GM19328 (cell line): ENCODE measurements around the gene FAM209A.
"Not testable (repeated sequence)": the region's sequence is repeated elsewhere in the genome, so short reads cannot be mapped to it uniquely, and the experiment has no call there.

Experiments
- ATAC-seq: cut with Tn5 transposase; IDR thresholded peaks from one replicate; pipeline ENCODE4 v1.9.1; 2021; ENCODE audit warnings: mild to moderate bottlenecking, moderate library complexity; ENCODE audit not compliant: unreplicated experiment

The FAM209A gene

GRCh38 chr20:56537997-56538396, 13.5 kb downstream of the FAM209A start:
- no peak for ATAC-seq

- ATAC-seq = no peak
These were observed 15.9 kb downstream of the FAM209A start for GRCh38 chr20:56540415-56540814.

- no peak for ATAC-seq
These were observed 18.0 kb downstream of the FAM209A start for GRCh38 chr20:56542489-56543030.

- ATAC-seq = no peak
These were observed 27.0 kb downstream of the FAM209A start for GRCh38 chr20:56551571-56551970.

- ATAC-seq = no peak
These were observed 28.5 kb downstream of the FAM209A start for GRCh38 chr20:56552911-56553629.

- ATAC-seq = peak; percentile 71
These were observed 30.3 kb downstream of the FAM209A start for GRCh38 chr20:56554869-56555268.

GRCh38 chr20:56558968-56559367, 34.4 kb downstream of the FAM209A start:
- no peak for ATAC-seq

GRCh38 chr20:56564526-56564925, 40.0 kb downstream of the FAM209A start:
- not testable (repeated sequence) for ATAC-seq

GRCh38 chr20:56565511-56565910, 41.0 kb downstream of the FAM209A start:
- ATAC-seq = no peak

- no peak for ATAC-seq
These were observed 42.1 kb downstream of the FAM209A start for GRCh38 chr20:56566621-56567020.

GRCh38 chr20:56570832-56571231, 46.3 kb downstream of the FAM209A start:
- no peak for ATAC-seq

- ATAC-seq = no peak
These were observed 47.6 kb downstream of the FAM209A start for GRCh38 chr20:56572172-56572571.

GRCh38 chr20:56573986-56574385, 49.4 kb downstream of the FAM209A start:
- ATAC-seq = no peak

GRCh38 chr20:56574531-56575142, 50.1 kb downstream of the FAM209A start:
- ATAC-seq = no peak

GRCh38 chr20:56575157-56575556, 50.6 kb downstream of the FAM209A start:
- no peak for ATAC-seq
